Measurements from ENCODE around the gene SEPTIN3. TPM values are rescaled to one million over a fixed set of nuclear protein-coding genes. Genes with fewer than 3 reads are reported as not detected.

Gene SEPTIN3
- total RNA-seq, 1 donor, result 0.36 TPM

DNA sequence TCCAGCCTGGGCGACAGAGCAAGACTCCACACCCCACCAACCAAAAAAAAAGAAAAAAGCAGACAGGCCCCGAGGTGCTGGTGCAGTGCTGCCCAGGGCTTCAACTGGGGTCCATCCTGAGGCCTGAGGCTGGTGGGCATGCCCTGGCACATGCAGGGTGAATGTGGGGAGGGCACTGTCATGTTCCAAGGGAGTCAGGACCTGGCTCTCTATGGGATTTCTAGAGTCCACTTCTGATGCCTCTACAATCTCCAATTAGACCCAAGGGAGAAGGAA, 32.4 kb upstream of the SEPTIN3 start:
- no peaks in the 10 kb centered on the region for H3K27me3 ChIP-seq (ENCODE audit: insufficient read depth, low read length)
- no peaks in the 10 kb centered on the region for H3K9me3 ChIP-seq (ENCODE audit: low read depth, low read length)
- no peaks in the 10 kb centered on the region for H3K36me3 ChIP-seq (ENCODE audit: insufficient read depth, low read length)
- peaks cover 12% of the 10 kb centered on the region for H3K4me1 ChIP-seq (ENCODE audit: insufficient read depth, low read length)
- DNase-seq (ENCODE audit: insufficient read length, low spot score, missing footprints), result no peak
- no peak overlapping the region for H3K4me2 ChIP-seq (ENCODE audit: insufficient read depth, low read length)
- H2AFZ ChIP-seq (ENCODE audit: low read length), result no peak overlapping the region
- H3K27ac ChIP-seq (ENCODE audit: low read depth, low read length), result no peak overlapping the region
- no peaks in the 10 kb centered on the region for H3K79me2 ChIP-seq (ENCODE audit: insufficient read depth, low read length)
- TF ChIP-seq CTCF (IDR thresholded peaks at IDR 0.05; ENCODE audit: extremely low read depth, low read depth, low read length), result no peak
- H4K20me1 ChIP-seq (ENCODE audit: insufficient read depth, low read length), result peaks cover 5% of the 10 kb centered on the region
- H3K4me3 ChIP-seq (ENCODE audit: insufficient read depth, low read length), result no peak overlapping the region

DNA sequence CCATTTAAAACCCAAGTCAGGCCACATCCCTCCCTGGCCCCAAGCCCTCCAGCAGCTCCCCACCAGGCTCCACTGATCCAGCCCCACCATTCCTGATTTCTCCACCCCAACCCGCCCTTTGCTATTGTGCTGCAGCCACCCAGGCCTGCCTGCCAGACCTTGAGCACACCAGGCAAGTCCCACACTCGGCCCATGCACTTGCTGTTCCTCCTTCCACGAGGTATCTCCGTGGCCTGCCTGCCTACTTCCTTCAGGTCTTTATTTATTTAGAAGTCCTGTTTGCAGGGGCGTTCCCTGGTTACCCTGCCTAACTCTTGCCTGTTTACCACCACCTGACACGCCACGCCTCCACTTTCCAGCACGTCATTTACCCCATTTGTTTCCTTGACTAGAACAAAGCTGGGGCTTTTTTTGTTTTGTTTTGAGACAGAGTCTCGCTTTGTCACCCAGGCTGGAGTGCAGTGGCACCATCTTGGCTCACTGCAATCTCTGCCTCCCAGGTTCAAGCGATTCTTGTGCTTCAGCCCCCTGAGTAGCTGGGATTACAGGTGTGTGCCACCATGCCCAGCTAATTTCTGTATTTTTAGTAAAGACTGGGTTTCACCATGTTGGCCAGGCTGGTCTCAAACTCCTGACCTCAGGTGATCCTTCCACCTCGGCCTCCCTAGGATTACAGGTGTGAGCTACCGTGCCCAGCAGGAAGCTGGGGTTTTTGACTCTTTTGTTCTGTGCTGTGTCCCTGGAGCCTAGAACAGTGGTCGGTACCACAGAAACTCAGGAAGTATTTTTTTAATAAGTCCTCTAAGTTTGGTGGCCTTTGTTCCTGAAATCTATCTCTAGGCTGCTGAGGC, 29.0 kb upstream of the SEPTIN3 start:
- Histone ChIP-seq H3K9me3 (ENCODE audit: low read depth, low read length) (no peaks in the 10 kb centered on the region), H3K27me3 (ENCODE audit: insufficient read depth, low read length) (no peaks in the 10 kb centered on the region), H2AFZ (ENCODE audit: low read length) (no peak overlapping the region), H3K79me2 (ENCODE audit: insufficient read depth, low read length) (no peaks in the 10 kb centered on the region), H3K4me3 (ENCODE audit: insufficient read depth, low read length) (no peak overlapping the region), H3K4me1 (ENCODE audit: insufficient read depth, low read length) (peaks cover 19% of the 10 kb centered on the region), H3K27ac (ENCODE audit: low read depth, low read length) (peak overlapping the region; percentile 81), H3K4me2 (ENCODE audit: insufficient read depth, low read length) (no peak overlapping the region), H4K20me1 (ENCODE audit: insufficient read depth, low read length) (peaks cover 5% of the 10 kb centered on the region), H3K36me3 (ENCODE audit: insufficient read depth, low read length) (peaks cover 4% of the 10 kb centered on the region)
- no peak for TF ChIP-seq CTCF (IDR thresholded peaks at IDR 0.05; ENCODE audit: extremely low read depth, low read depth, low read length)
- DNase-seq (ENCODE audit: insufficient read length, low spot score, missing footprints), result no peak

- Histone ChIP-seq H3K79me2 (ENCODE audit: insufficient read depth, low read length) (peaks cover 6% of the 10 kb centered on the region), H3K9me3 (ENCODE audit: low read depth, low read length) (no peaks in the 10 kb centered on the region), H3K4me1 (ENCODE audit: insufficient read depth, low read length) (peaks cover 26% of the 10 kb centered on the region), H3K27ac (ENCODE audit: low read depth, low read length) (peak overlapping the region; percentile 81), H4K20me1 (ENCODE audit: insufficient read depth, low read length) (peaks cover 5% of the 10 kb centered on the region), H3K27me3 (ENCODE audit: insufficient read depth, low read length) (no peaks in the 10 kb centered on the region), H3K4me2 (ENCODE audit: insufficient read depth, low read length) (peak overlapping the region; percentile 45), H2AFZ (ENCODE audit: low read length) (peak overlapping the region; percentile 58), H3K36me3 (ENCODE audit: insufficient read depth, low read length) (peaks cover 4% of the 10 kb centered on the region), H3K4me3 (ENCODE audit: insufficient read depth, low read length) (no peak overlapping the region)
- peak; percentile 91 for TF ChIP-seq CTCF (IDR thresholded peaks at IDR 0.05; ENCODE audit: extremely low read depth, low read depth, low read length)
- DNase-seq (ENCODE audit: insufficient read length, low spot score, missing footprints), result peak; percentile 97
These were observed 28.1 kb upstream of the SEPTIN3 start for GRCh38 chr22:41940832-41941765.

Measured in osteoblast (primary cell).